NCI-H774 (cell line): ENCODE results near the gene SOX14.

Experiments used
- DNase-seq: peaks from one replicate; lab custom pipeline; 2025; lab: John Stamatoyannopoulos, UW

The SOX14 gene

GRCh38 chr3:137764001-137764433 is at the start of gene SOX14:
Gene SOX14, plus strand, starts transcription at chr3:137764315. Its CDS starts 470 bp downstream, at chr3:137764785.
- DNase-seq = no peak

- DNase-seq = no peak
Observed at GRCh38 chr3:137714551-137714950, 49.6 kb upstream of the SOX14 start.

- no peak for DNase-seq
Observed at GRCh38 chr3:137724240-137724639, 39.9 kb upstream of the SOX14 start.

DNA sequence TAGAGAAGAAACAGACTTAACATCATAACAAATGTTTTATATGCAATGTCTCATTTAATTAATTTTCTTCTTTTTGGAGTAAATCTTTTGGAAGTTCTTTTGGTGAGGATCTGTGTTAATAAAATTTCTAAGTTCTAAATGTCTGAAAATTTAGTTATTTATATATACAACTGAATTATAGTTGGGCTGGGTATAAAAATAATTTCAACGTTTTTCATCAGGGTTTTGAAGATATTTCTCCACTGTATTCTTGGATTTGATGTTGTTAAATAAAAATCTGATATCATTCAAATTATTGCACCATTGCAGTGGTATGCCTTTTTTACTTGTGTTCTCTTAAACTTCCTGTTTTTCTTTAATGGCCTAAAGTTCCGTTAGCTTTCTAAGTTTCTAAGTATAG is 26.9 kb upstream of the SOX14 start:
- no peak for DNase-seq

- no peak for DNase-seq
Observed at GRCh38 chr3:137738710-137739109, 25.4 kb upstream of the SOX14 start.

GRCh38 chr3:137743608-137744007 is 20.5 kb upstream of the SOX14 start:
- no peak for DNase-seq

DNA sequence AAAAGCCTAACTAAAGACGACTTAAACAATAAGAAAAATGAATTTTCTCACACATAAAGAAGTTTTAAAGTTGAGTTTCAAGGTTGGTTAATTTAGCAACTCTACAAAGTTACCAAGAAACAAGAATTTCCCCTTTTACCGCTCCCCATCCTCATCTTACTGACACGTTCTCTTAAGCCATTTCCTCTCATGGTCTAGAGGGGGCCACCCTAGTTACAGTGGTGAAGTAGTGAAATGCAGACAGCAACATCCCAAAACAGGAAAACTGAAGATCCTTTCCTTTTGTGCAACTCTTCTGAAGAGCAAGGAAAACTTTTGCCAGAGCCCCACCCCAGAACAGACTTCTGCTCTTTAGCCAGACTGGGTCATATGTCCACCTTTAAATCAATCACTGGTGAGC is 17.3 kb upstream of the SOX14 start:
- no peak for DNase-seq

DNA sequence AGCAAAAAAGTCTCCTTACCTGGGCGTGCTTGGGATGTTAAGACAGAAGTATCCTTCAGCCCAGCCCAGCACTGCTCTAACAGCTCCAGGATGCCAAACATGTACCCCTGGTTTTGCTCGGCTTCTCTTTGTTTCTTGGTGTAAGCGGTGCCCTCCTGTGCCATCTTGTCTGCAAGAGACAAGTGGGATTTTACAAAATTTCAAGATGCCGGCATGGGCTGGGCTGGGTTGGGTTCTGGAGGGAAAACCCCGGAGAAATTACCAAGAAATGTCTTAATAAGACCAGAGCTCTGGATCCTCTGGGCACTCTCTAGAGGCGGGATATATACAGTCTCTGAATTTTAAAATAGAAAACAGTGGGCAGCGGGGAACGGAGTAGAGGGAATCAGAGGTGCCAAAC is 4.6 kb upstream of the SOX14 start:
- no peak for DNase-seq

- no peak for DNase-seq
Observed at GRCh38 chr3:137760341-137761098, 3.6 kb upstream of the SOX14 start.

GRCh38 chr3:137761099-137761562 is 3.0 kb upstream of the SOX14 start:
- no peak for DNase-seq

GRCh38 chr3:137761563-137762503 is 2.3 kb upstream of the SOX14 start:
- no peak for DNase-seq

- DNase-seq = no peak
Observed at GRCh38 chr3:137762674-137763593, 1.2 kb upstream of the SOX14 start.

- no peak for DNase-seq
Observed at GRCh38 chr3:137763594-137763938, 549 bp upstream of the SOX14 start.

- DNase-seq = no peak
Observed at GRCh38 chr3:137764563-137765309, 621 bp downstream of the SOX14 start.

GRCh38 chr3:137765310-137766033 is 1.4 kb downstream of the SOX14 start:
- DNase-seq = no peak

- DNase-seq = no peak
Observed at GRCh38 chr3:137766041-137766875, 2.1 kb downstream of the SOX14 start.

GRCh38 chr3:137766876-137767537 is 2.9 kb downstream of the SOX14 start:
- DNase-seq = no peak

- DNase-seq = no peak
Observed at GRCh38 chr3:137767538-137768360, 3.6 kb downstream of the SOX14 start.
